Mesenchymal stem cell (in vitro differentiated cells and primary cell): ENCODE measurements around the gene UBE4A.

Experiments
- DNase-seq: peaks from one replicate; pipeline ENCODE4 v3.0.0-alpha.2; 2013
- H2AFZ ChIP-seq: one replicate; pipeline ENCODE4 v1.6.1; 2013; ENCODE audit warnings: low read depth, mild to moderate bottlenecking, control low read depth, inconsistent platforms, low read length, moderate library complexity
- H2AK5ac ChIP-seq: 2 replicates; pipeline ENCODE4 v1.6.1; 2013; ENCODE audit warnings: low read length, moderate library complexity, mild to moderate bottlenecking, inconsistent platforms; ENCODE audit not compliant: severe bottlenecking
- H2BK120ac ChIP-seq: one replicate; pipeline ENCODE4 v1.6.1; 2013; ENCODE audit warnings: low read depth, mild to moderate bottlenecking, inconsistent platforms, low read length, moderate library complexity
- H2BK12ac ChIP-seq, 2 experiments: one replicate each; pipeline ENCODE4 v1.6.1; 2013; ENCODE audit warnings: inconsistent platforms in 2 of 2, low read length in 2 of 2, mild to moderate bottlenecking in 2 of 2, moderate library complexity in 2 of 2, control low read depth in 1 of 2
- H2BK15ac ChIP-seq: one replicate; pipeline ENCODE4 v1.6.1; 2013; ENCODE audit warnings: mild to moderate bottlenecking, low read depth, inconsistent platforms; ENCODE audit not compliant: poor library complexity, severe bottlenecking
- H2BK5ac ChIP-seq: 2 replicates; pipeline ENCODE4 v1.6.1; 2013; ENCODE audit warnings: low read depth, mild to moderate bottlenecking, low read length, control low read depth, inconsistent platforms; ENCODE audit not compliant: poor library complexity, severe bottlenecking
- H3K14ac ChIP-seq, 2 experiments: one replicate each; pipeline ENCODE4 v1.6.1; 2013; ENCODE audit warnings: inconsistent platforms in 2 of 2, low read length in 2 of 2, control low read depth in 1 of 2, mild to moderate bottlenecking in 1 of 2, moderate library complexity in 1 of 2
- H3K18ac ChIP-seq, 2 experiments: one replicate each; pipeline ENCODE4 v1.6.1; 2013; ENCODE audit warnings: inconsistent platforms in 2 of 2, low read length in 2 of 2, control low read depth in 1 of 2, low read depth in 1 of 2, mild to moderate bottlenecking in 1 of 2
- H3K23ac ChIP-seq, 2 experiments: one replicate each; pipeline ENCODE4 v1.6.1; 2013; ENCODE audit warnings: inconsistent platforms in 2 of 2, low read length in 2 of 2, mild to moderate bottlenecking in 2 of 2, moderate library complexity in 2 of 2, control low read depth in 1 of 2
- H3K27ac ChIP-seq: 2 replicates; pipeline ENCODE4 v1.5.1; 2013; ENCODE audit warnings: mild to moderate bottlenecking, moderate library complexity, low read length, control low read depth, inconsistent platforms; ENCODE audit not compliant: poor library complexity, severe bottlenecking
- H3K27me3 ChIP-seq, 2 experiments: 2 replicates each; pipeline versions ENCODE4 v1.6.1 to v1.7.0; 2013; ENCODE audit warnings: low read length in 2 of 2, mild to moderate bottlenecking in 2 of 2, moderate library complexity in 2 of 2, control low read depth in 1 of 2, inconsistent platforms in 1 of 2; ENCODE audit not compliant: control insufficient read depth in 1 of 2, insufficient read depth in 1 of 2
- H3K36me3 ChIP-seq, 2 experiments: 2 replicates each; pipeline versions ENCODE4 v1.6.1 to v1.7.0; 2013; ENCODE audit warnings: low read length in 2 of 2, control low read depth in 1 of 2, inconsistent platforms in 1 of 2, low read depth in 1 of 2, mild to moderate bottlenecking in 1 of 2; ENCODE audit not compliant: insufficient read depth in 2 of 2, control insufficient read depth in 1 of 2
- H3K4ac ChIP-seq, 2 experiments: one replicate each; pipeline ENCODE4 v1.6.1; 2013; ENCODE audit warnings: inconsistent platforms in 2 of 2, low read length in 2 of 2, mild to moderate bottlenecking in 2 of 2, moderate library complexity in 2 of 2, control low read depth in 1 of 2, low read depth in 1 of 2
- H3K4me1 ChIP-seq: 2 replicates; pipeline ENCODE4 v1.6.1; 2013; ENCODE audit warnings: low read depth, low read length, control low read depth; ENCODE audit not compliant: control insufficient read depth, insufficient read depth
- H3K4me2 ChIP-seq: 2 replicates; pipeline ENCODE4 v1.6.1; 2013; ENCODE audit warnings: low read length, mild to moderate bottlenecking, inconsistent platforms; ENCODE audit not compliant: poor library complexity, severe bottlenecking
- H3K4me3 ChIP-seq, 2 experiments: 2 replicates each; pipeline versions ENCODE4 v1.5.1 to v1.7.0; 2013; ENCODE audit warnings: low read length in 2 of 2, mild to moderate bottlenecking in 2 of 2, control low read depth in 1 of 2, low read depth in 1 of 2; ENCODE audit not compliant: insufficient read depth in 1 of 2
- H3K79me1 ChIP-seq: replicated peaks from 2 replicates; pipeline ENCODE4 v1.6.1; 2013; ENCODE audit warnings: mild to moderate bottlenecking, control low read depth, low read length, inconsistent platforms; ENCODE audit not compliant: poor library complexity, severe bottlenecking
- H3K9ac ChIP-seq: 2 replicates; pipeline ENCODE4 v1.7.0; 2013; ENCODE audit warnings: mild to moderate bottlenecking, low read length, moderate library complexity
- H3K9me3 ChIP-seq: 2 replicates; pipeline ENCODE4 v1.7.0; 2013; ENCODE audit warnings: mild to moderate bottlenecking, low read length; ENCODE audit not compliant: control insufficient read depth
- H4K8ac ChIP-seq: one replicate; pipeline ENCODE4 v1.6.1; 2013; ENCODE audit warnings: inconsistent platforms, mild to moderate bottlenecking, low read length, moderate library complexity
- H4K91ac ChIP-seq: one replicate; pipeline ENCODE4 v1.6.1; 2013; ENCODE audit warnings: mild to moderate bottlenecking, low read length, inconsistent platforms
- WGBS: methylation state at CpG from one replicate; pipeline ENCODE4 v1.1.7; 2013; ENCODE audit warnings: mixed read lengths; 5-methylcytosine and 5-hydroxymethylcytosine counted together

Gene UBE4A

GRCh38 chr11:118374729-118375128 lies 15.3 kb downstream of the UBE4A start:
- H3K4ac ChIP-seq: no peak overlapping the region
- H3K4me3 ChIP-seq: no peak overlapping the region
- H2BK12ac ChIP-seq: no peak overlapping the region
- H3K79me1 ChIP-seq: peaks cover 2% of the 10 kb centered on the region
- no peak overlapping the region for H4K8ac ChIP-seq
- no peaks in the 10 kb centered on the region for H3K27me3 ChIP-seq
- H2AK5ac ChIP-seq: no peak overlapping the region
- H3K9me3 ChIP-seq: no peaks in the 10 kb centered on the region
- H2AFZ ChIP-seq: no peak overlapping the region
- no peak overlapping the region for H3K18ac ChIP-seq
- H3K9ac ChIP-seq: peak overlapping the region; percentile 9
- H4K91ac ChIP-seq: no peak overlapping the region
- no peak overlapping the region for H3K14ac ChIP-seq
- no peak overlapping the region for H3K4me2 ChIP-seq
- no peak overlapping the region for H2BK5ac ChIP-seq
- peaks cover 36 to 93% of the 10 kb centered on the region in 2 experiments for H3K36me3 ChIP-seq
- no peaks in the 10 kb centered on the region for H3K4me1 ChIP-seq
- no peak overlapping the region for H2BK120ac ChIP-seq
- WGBS: 91% methylated on average over 3 of the region's 3 CpGs
- DNase-seq: no peak
- no peak overlapping the region for H2BK15ac ChIP-seq
- H3K23ac ChIP-seq: no peak overlapping the region
- H3K27ac ChIP-seq: no peak overlapping the region

- Histone ChIP-seq H4K91ac (no peak overlapping the region), H3K79me1 (peaks cover 2% of the 10 kb centered on the region), H3K9me3 (no peaks in the 10 kb centered on the region), H3K23ac (no peak overlapping the region), H2AK5ac (no peak overlapping the region), H2BK12ac (no peak overlapping the region), H3K36me3 (peaks cover 36 to 94% of the 10 kb centered on the region in 2 experiments), H3K9ac (no peak overlapping the region), H3K27ac (no peak overlapping the region), H2BK5ac (no peak overlapping the region), H3K4ac (no peak overlapping the region), H3K4me2 (no peak overlapping the region), H3K27me3 (no peaks in the 10 kb centered on the region), H3K14ac (no peak overlapping the region), H2BK15ac (no peak overlapping the region), H3K18ac (no peak overlapping the region), H2BK120ac (no peak overlapping the region), H3K4me1 (no peaks in the 10 kb centered on the region), H2AFZ (no peak overlapping the region), H3K4me3 (no peak overlapping the region), H4K8ac (no peak overlapping the region)
- no peak for DNase-seq
Observed at GRCh38 chr11:118375978-118376377, 16.6 kb downstream of the UBE4A start.

- Histone ChIP-seq H2BK15ac (no peak overlapping the region), H3K14ac (no peak overlapping the region), H4K8ac (no peak overlapping the region), H3K23ac (no peak overlapping the region), H3K4ac (no peak overlapping the region), H3K27ac (no peak overlapping the region), H3K9ac (no peak overlapping the region), H2BK12ac (no peak overlapping the region), H3K4me1 (no peaks in the 10 kb centered on the region), H3K4me3 (no peak overlapping the region), H3K18ac (no peak overlapping the region), H2BK5ac (no peak overlapping the region), H4K91ac (no peak overlapping the region), H3K36me3 (peaks cover 35 to 94% of the 10 kb centered on the region in 2 experiments), H3K4me2 (no peak overlapping the region), H3K27me3 (no peaks in the 10 kb centered on the region), H3K79me1 (peaks cover 2% of the 10 kb centered on the region), H2AK5ac (no peak overlapping the region), H2BK120ac (no peak overlapping the region), H2AFZ (no peak overlapping the region), H3K9me3 (no peaks in the 10 kb centered on the region)
- DNase-seq: no peak
- WGBS: 99% methylated on average over 3 of the region's 4 CpGs
Observed at GRCh38 chr11:118379497-118379896, 20.1 kb downstream of the UBE4A start.

GRCh38 chr11:118380571-118380970 lies 21.2 kb downstream of the UBE4A start:
- H2BK120ac ChIP-seq: no peak overlapping the region
- H2BK12ac ChIP-seq: no peak overlapping the region
- peaks cover 33 to 96% of the 10 kb centered on the region in 2 experiments for H3K36me3 ChIP-seq
- H2BK5ac ChIP-seq: no peak overlapping the region
- no peak overlapping the region for H3K9ac ChIP-seq
- H2AFZ ChIP-seq: no peak overlapping the region
- H3K23ac ChIP-seq: no peak overlapping the region
- H4K8ac ChIP-seq: no peak overlapping the region
- H3K4me3 ChIP-seq: no peak overlapping the region
- no peak overlapping the region for H3K18ac ChIP-seq
- no peak overlapping the region for H2AK5ac ChIP-seq
- H3K4me2 ChIP-seq: no peak overlapping the region
- H3K4me1 ChIP-seq: no peaks in the 10 kb centered on the region
- H3K14ac ChIP-seq: no peak overlapping the region
- no peak overlapping the region for H4K91ac ChIP-seq
- no peak overlapping the region for H3K4ac ChIP-seq
- DNase-seq: no peak
- no peaks in the 10 kb centered on the region for H3K9me3 ChIP-seq
- H2BK15ac ChIP-seq: no peak overlapping the region
- H3K27me3 ChIP-seq: no peaks in the 10 kb centered on the region
- H3K79me1 ChIP-seq: peaks cover 2% of the 10 kb centered on the region
- H3K27ac ChIP-seq: no peak overlapping the region
